HG02763 (cell line): ENCODE data around the gene CPAMD8.
"Not testable (repeated sequence)": the region's sequence is repeated elsewhere in the genome, so short reads cannot be mapped to it uniquely, and the experiment has no call there.

Source experiments
- ATAC-seq: cut with Tn5 transposase; IDR thresholded peaks from one replicate; pipeline ENCODE4 v1.9.1; 2021; ENCODE audit warnings: mild to moderate bottlenecking, moderate library complexity; ENCODE audit not compliant: unreplicated experiment

The CPAMD8 gene

GRCh38 chr19:16877581-16877980 is 149.0 kb downstream of the CPAMD8 start:
- no peak for ATAC-seq

- no peak for ATAC-seq
Measured at GRCh38 chr19:16876904-16877361, 149.7 kb downstream of the CPAMD8 start.

GRCh38 chr19:16875584-16876555 is 150.7 kb downstream of the CPAMD8 start:
- ATAC-seq, result no peak

- not testable (repeated sequence) for ATAC-seq
Measured at GRCh38 chr19:16874978-16875299, 151.7 kb downstream of the CPAMD8 start.

GRCh38 chr19:16874250-16874977 is 152.2 kb downstream of the CPAMD8 start:
- ATAC-seq, result no peak

- no peak for ATAC-seq
Measured at GRCh38 chr19:16873594-16873993, 153.0 kb downstream of the CPAMD8 start.

- no peak for ATAC-seq
Measured at GRCh38 chr19:16872728-16873127, 153.9 kb downstream of the CPAMD8 start.

- ATAC-seq, result no peak
Measured at GRCh38 chr19:16871871-16872270, 154.7 kb downstream of the CPAMD8 start.

GRCh38 chr19:16869331-16869972 is 157.2 kb downstream of the CPAMD8 start:
- no peak for ATAC-seq

GRCh38 chr19:16868423-16869130 is 158.0 kb downstream of the CPAMD8 start:
- ATAC-seq, result no peak

- ATAC-seq, result no peak
Measured at GRCh38 chr19:16867211-16867610, 159.4 kb downstream of the CPAMD8 start.

GRCh38 chr19:16862826-16863415 is 163.7 kb downstream of the CPAMD8 start:
- ATAC-seq, result no peak

- ATAC-seq, result no peak
Measured at GRCh38 chr19:16861834-16862233, 164.8 kb downstream of the CPAMD8 start.

GRCh38 chr19:16861011-16861410 is 165.6 kb downstream of the CPAMD8 start:
- no peak for ATAC-seq

GRCh38 chr19:16860118-16860517 is 166.5 kb downstream of the CPAMD8 start:
- ATAC-seq, result no peak

GRCh38 chr19:16859626-16860025 is 167.0 kb downstream of the CPAMD8 start:
- no peak for ATAC-seq

- ATAC-seq, result no peak
Measured at GRCh38 chr19:16856091-16856490, 170.5 kb downstream of the CPAMD8 start.

GRCh38 chr19:16853066-16853465 is 173.5 kb downstream of the CPAMD8 start:
- no peak for ATAC-seq

GRCh38 chr19:16851031-16851712 is 175.4 kb downstream of the CPAMD8 start:
- ATAC-seq, result no peak

GRCh38 chr19:16850133-16850532 is 176.5 kb downstream of the CPAMD8 start:
- no peak for ATAC-seq
